GM10248 (cell line): ENCODE data around the gene HLA-DRA.

ENCODE experiments used
- CTCF ChIA-PET: fragments of 300-600 bp; sonication (Branson Sonifier 250); formaldehyde crosslinking; extraction: SDS; loops from one replicate; lab custom pipeline; 2021; ENCODE audit warnings: antibody characterized with exemption; lab: Yijun Ruan, JAX
- POLR2A ChIA-PET: fragments of 350-650 bp; sonication (Branson Sonifier 250); formaldehyde crosslinking; extraction: SDS; loops from one replicate; lab custom pipeline; 2020; ENCODE audit warnings: antibody characterized with exemption; lab: Yijun Ruan, JAX
- DNase-seq: peaks from one replicate; pipeline ENCODE4 v3.0.0; 2012; ENCODE audit errors: extremely low spot score
- CTCF ChIP-seq: IDR thresholded peaks from 2 replicates; pipeline ENCODE4 v1.5.1; 2012; ENCODE audit warnings: mild to moderate bottlenecking, low read depth; ENCODE audit errors: extremely low read depth, missing control alignments, control extremely low read depth

HLA-DRA gene

GRCh38 chr6:32439602-32440214 is at the start of gene HLA-DRA:
TSS of gene HLA-DRA (plus strand) at chr6:32439887. CDS start at chr6:32439951, 64 bp downstream.
- CTCF ChIA-PET, result interaction anchor here (0.9 to 1.1 kb wide), 5 partner anchors 11 to 321 kb away, joined by 3 to 6 read pairs (median 3); no protein-coding TSS in a partner anchor
- DNase-seq, result peak; percentile 83
- POLR2A ChIA-PET, result interaction anchor here (1.0 to 1.2 kb wide), 3 partner anchors 150 to 200 kb away, joined by 3 to 4 read pairs (median 4); partner anchors contain the start of genes HLA-DQA1 and HLA-DRB1

GRCh38 chr6:32391505-32391904 is 48.2 kb upstream of the HLA-DRA start:
- DNase-seq, result no peak
- no peak for TF ChIP-seq CTCF
- ChIA-PET POLR2A (no interaction called here), CTCF (no interaction called here)

More at GRCh38 chr6:32439602-32440214, at the start of gene HLA-DRA:
- no peak for TF ChIP-seq CTCF

DNA sequence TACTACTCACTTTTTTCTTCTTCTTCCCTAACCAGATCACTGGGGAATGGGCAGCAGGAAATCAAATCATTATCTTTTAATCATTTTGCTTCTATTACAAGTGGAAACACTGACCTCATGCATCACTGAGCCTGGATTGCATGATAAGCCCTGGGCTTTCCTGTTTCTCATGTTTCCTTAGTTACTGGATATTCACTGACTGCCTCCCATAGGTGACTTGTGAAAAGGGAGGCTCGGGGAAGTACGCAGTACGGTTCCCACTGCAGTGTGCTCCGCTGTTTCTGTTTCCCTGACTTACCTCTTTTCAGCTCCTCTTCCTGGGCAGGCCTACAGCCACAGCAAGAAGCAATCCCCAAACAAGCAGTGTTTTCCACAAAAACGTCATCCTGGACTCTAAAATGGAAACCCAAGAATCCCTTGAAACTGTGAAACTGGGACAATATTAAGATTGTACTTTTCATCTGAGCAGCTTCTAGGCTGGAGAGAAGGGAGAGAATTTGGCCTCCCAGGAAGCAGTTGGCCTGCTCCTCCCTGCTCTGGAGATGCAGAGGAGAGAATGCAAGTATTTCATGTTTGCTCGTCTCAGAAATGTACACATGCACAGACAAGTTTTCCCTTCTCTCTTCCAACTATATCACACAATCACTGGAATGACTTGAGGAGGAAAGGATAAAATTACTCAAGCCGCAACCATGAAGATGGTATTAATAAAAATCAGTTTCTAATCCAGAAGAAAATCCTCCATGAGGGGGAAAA is 45.8 kb upstream of the HLA-DRA start:
- TF ChIP-seq CTCF, result no peak
- CTCF ChIA-PET, result no interaction called here
- POLR2A ChIA-PET, result no interaction called here
- no peak for DNase-seq

GRCh38 chr6:32396028-32396427 is 43.7 kb upstream of the HLA-DRA start:
- ChIA-PET POLR2A (no interaction called here), CTCF (interaction anchor here (11.4 kb wide), 1 partner anchor 18 kb away, joined by 125 read pairs; no protein-coding TSS in a partner anchor)

DNA sequence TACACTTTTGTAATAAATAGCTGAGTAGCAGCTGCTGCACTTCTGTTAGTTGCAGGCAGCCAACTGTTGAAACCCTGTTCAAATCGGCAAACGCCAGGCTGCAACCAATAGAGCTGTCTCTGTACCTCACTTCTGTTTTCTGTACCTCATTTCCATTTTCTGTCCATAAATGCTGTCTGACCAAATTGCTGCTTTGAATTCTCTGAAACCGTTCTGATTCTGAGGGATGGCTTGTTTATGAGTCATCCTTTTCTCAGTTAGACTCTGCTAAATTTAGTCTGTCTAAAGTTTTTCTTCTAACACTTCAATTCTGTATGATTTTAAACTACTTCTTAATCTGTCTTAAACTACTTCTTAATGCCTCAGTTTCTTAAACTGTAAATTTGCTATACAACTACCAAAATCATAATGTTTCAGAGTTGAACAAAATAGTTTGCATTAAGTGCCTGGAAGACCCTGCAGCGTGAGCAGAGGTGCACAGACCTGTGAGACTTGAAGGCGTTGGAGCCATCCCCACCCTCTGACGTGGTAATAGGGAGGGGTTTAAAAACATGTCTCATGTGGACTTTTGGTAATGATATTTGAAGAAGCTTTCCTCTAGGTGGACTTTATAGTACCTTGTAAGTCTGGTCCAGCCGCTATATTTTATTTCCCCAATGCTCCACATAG is 42.3 kb upstream of the HLA-DRA start:
- CTCF ChIA-PET, result interaction anchor here (2.1 to 11.4 kb wide), 2 partner anchors 14 to 17 kb away, joined by 5 to 125 read pairs; no protein-coding TSS in a partner anchor
- TF ChIP-seq CTCF, result no peak
- DNase-seq, result peak; percentile 62
- POLR2A ChIA-PET, result no interaction called here

More at GRCh38 chr6:32396028-32396427, 43.7 kb upstream of the HLA-DRA start:
- TF ChIP-seq CTCF, result no peak
- DNase-seq, result no peak
